Left ventricle myocardium inferior (tissue), 1 donor: ENCODE data around the gene RNF151. TPM values are rescaled to one million over a fixed set of nuclear protein-coding genes. Genes with fewer than 3 reads are reported as not detected.

Source experiments
- DNase-seq: peaks from one replicate; pipeline ENCODE4 v3.0.0-alpha.2; 2020
- H3K27ac ChIP-seq: fragments of 200-600 bp; replicated peaks from 2 replicates; pipeline ENCODE4 v1.8.0; 2021
- H3K27me3 ChIP-seq: fragments of 200-600 bp; 2 replicates; pipeline ENCODE4 v1.8.0; 2021; ENCODE audit warnings: low read depth
- H3K36me3 ChIP-seq: fragments of 200-600 bp; 2 replicates; pipeline ENCODE4 v1.8.0; 2021
- H3K4me1 ChIP-seq: fragments of 200-600 bp; 2 replicates; pipeline ENCODE4 v1.8.0; 2021
- H3K4me3 ChIP-seq: fragments of 200-600 bp; 2 replicates; pipeline ENCODE4 v1.8.0; 2021; ENCODE audit warnings: mild to moderate bottlenecking, moderate library complexity
- H3K9me3 ChIP-seq: fragments of 200-600 bp; replicated peaks from 2 replicates; pipeline ENCODE4 v1.8.0; 2021
- CTCF ChIP-seq: fragments of 200-600 bp; IDR thresholded peaks from 2 replicates; pipeline ENCODE4 v1.8.0; 2021; ENCODE audit warnings: antibody characterized with exemption, mild to moderate bottlenecking, borderline replicate concordance
- intact Hi-C: fragments of 100-400 bp; cut with micrococcal nuclease; formaldehyde crosslinking; loops from one replicate; pipeline ENCODE4 v1.11.0; 2022
- total RNA-seq: library from RNA; stranded (reverse); fragmentation: NEBNext Ultra II Directional; extraction: Animal tissue kit (Norgen Biotek cat#: 25700); gene quantifications from one replicate; pipeline ENCODE4 v1.2.1, GENCODE V29; 2021
- donor health status: DM: no; HTN: yes; CAD: no; lungs with severe emphysema.

RNF151 gene
- total RNA-seq, 1 donor from 2014 or later: not detected

GRCh38 chr16:1940273-1941161 is 26.1 kb upstream of the RNF151 start:
- no peak for TF ChIP-seq CTCF
- Histone ChIP-seq H3K4me1 (peaks cover 27% of the 10 kb centered on the region), H3K36me3 (peaks cover 37% of the 10 kb centered on the region), H3K27ac (no peak overlapping the region), H3K9me3 (no peaks in the 10 kb centered on the region), H3K4me3 (no peak overlapping the region), H3K27me3 (no peaks in the 10 kb centered on the region)
- no peak for DNase-seq
- intact Hi-C loops: no loop called here

DNA sequence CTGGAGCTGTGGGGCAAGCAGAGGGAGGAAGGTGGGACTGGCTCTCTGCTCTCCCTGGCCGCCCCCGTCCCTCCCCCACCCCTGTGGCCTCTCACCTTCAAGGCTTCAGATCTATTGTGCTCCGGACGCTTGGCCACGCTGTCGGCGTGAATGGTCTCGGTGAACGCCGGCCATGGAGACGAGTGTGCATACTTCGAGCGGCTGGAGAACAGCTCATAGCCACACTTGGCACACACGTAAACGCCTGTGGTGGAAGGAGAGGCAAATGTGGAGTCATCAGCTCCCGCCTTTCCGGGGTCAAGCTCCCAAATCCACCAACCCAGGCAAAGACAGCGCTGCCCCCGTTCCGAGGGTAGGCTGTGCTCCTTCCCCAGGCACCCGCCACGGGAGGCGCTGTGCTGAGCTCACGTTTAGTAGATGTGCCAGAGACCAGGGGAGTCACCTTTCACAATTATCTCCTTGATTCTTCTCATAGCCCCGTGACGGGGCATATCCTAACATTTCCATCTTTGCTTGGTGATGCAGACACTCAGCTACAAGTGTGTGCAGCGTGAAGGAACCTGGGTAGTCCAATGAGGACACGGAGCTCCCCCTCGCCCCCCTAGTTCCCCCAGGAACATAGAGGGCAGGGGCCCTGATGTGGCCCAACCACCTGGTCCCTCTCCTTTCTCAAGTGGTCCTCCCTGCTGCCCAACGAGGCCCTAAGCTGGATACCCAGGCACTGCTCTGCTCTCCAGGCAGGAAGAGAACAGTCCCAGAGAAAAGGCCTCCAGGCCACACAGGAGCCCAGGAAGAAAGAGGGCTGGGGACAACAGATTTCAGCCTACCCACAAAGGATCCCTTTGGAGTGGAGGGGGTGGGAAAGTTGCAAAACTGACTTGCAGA is 25.3 kb upstream of the RNF151 start:
- intact Hi-C loops: no loop called here
- peak overlapping the region; percentile 82 for H3K27ac ChIP-seq
- H3K36me3 ChIP-seq: peaks cover 39% of the 10 kb centered on the region
- H3K4me1 ChIP-seq: peaks cover 27% of the 10 kb centered on the region
- H3K27me3 ChIP-seq: no peaks in the 10 kb centered on the region
- no peak for DNase-seq
- TF ChIP-seq CTCF: no peak
- no peaks in the 10 kb centered on the region for H3K9me3 ChIP-seq
- H3K4me3 ChIP-seq: peak overlapping the region; percentile 77

DNA sequence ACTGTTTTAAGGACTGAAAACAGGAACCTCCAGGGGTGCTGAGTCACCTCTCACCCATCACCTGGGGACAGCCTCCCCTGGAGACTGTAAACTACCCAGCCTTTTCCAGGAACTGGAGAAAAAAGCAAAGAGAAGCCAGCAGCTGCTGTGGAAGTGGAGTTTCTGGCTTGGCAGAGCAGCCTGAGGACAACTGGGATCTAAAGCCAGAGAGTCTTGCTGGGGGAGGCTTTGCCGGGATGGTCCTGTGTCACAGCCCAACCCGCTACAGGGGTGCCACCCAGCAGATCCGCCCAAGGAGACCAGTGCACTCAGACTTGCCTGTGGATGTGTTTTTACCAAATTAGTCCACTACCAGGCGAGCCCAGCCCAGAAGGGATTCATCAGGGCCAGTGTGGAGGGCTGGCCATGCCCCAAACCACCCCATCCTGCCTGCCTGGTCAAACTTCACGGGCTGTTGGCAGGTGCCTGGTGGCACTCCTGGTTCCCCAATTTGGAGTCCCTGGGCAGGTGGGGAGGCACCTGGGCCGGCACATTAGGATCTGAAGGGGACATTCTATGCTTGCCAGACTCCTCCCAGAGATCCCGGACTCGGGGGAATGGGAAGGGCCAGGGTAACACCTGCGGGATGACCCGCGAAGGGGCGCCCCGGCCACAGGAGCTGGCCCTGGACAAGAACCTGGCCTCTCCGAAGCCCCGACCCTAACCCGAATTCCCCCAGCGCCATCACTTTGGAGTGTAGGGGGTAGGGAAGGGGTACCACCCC is 24.4 kb upstream of the RNF151 start:
- intact Hi-C loops: no loop called here
- Histone ChIP-seq H3K4me1 (peaks cover 35% of the 10 kb centered on the region), H3K9me3 (no peaks in the 10 kb centered on the region), H3K27ac (peak overlapping the region; percentile 82), H3K4me3 (peak overlapping the region; percentile 77), H3K27me3 (no peaks in the 10 kb centered on the region), H3K36me3 (peaks cover 39% of the 10 kb centered on the region)
- DNase-seq: no peak
- TF ChIP-seq CTCF: no peak

DNA sequence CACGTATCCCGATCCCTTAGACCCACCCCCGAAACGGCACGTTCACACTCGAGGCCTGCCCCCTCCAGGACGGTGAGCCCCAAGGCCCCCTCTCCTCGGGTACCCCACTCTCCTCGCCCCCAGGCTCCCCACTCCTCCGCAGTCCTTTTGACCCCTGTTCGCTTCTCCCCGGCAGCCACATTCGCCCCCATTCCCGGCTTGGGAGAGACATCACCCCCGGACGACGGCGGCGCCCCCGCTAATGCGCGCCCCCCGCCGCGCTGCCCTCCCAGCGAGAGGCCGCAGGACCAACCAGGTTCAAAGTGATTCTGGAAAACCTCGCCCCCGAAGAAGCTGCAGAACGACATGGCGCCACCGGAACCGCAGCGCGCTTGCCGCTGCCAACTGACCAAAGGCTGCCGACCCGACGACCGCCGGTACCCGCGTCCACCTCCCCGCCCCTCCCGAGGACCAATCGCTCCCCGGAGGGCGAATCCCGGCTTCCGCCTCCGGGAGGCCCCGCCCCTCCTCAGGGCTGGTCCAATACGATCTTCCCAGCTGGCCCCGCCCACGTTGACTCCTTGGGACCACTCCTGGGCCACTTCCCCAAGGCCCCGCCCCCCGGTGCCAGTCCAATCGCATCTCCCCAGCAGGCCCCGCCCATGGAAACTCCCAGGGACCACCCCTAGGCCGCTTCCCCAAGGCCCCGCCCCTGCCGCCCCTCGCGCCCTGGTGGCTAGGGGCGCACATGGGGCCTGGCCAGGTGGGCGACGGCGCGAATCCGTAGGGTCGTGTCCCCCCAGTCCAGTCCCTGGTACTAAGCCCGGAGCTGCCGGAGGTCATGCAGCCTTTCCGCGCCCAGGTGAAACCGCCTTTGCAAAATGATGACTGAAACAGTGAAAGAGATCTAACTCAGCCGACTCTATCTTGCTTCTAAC is 23.6 kb upstream of the RNF151 start, which contains the start of gene MSRB1:
Gene MSRB1 (minus strand): TSS at position 390 of the 917 bp plus-strand sequence. CDS start 43 bp downstream, at position 347.
- H3K4me3 ChIP-seq: peak within 1 kb of the TSS; percentile 77
- no peak for TF ChIP-seq CTCF
- intact Hi-C loops: no loop called here
- DNase-seq: peak; percentile 100
- H3K27me3 ChIP-seq: no peaks in the 10 kb centered on the region
- peaks cover 40% of the 10 kb centered on the region for H3K4me1 ChIP-seq
- no peaks in the 10 kb centered on the region for H3K9me3 ChIP-seq
- peak within 1 kb of the TSS; percentile 82 for H3K27ac ChIP-seq
- H3K36me3 ChIP-seq: peaks cover 33% of the 10 kb centered on the region
